GM13976 (cell line): Measurements from ENCODE around the gene DNAH8.

Source experiments
- DNase-seq: peaks from one replicate; pipeline ENCODE4 v3.0.0; 2012; ENCODE audit warnings: low spot score
- CTCF ChIP-seq: IDR thresholded peaks from 2 replicates; pipeline ENCODE4 v1.5.1; 2012; ENCODE audit warnings: borderline replicate concordance, mild to moderate bottlenecking; ENCODE audit not compliant: insufficient read depth; ENCODE audit errors: extremely low read depth, missing control alignments, control extremely low read depth
- in situ Hi-C: fragments of 300-500 bp; cut with MboI; formaldehyde crosslinking; loops from one replicate; pipeline ENCODE4 v1.12.0; 2022; ENCODE audit warnings: low sequenced_read_pairs, mixed read lengths, inconsistent platforms; ENCODE audit not compliant: unreplicated experiment

The DNAH8 gene

GRCh38 chr6:39008737-39009136 lies 293.6 kb downstream of the DNAH8 start:
- no peak for TF ChIP-seq CTCF
- no peak for DNase-seq
- in situ Hi-C loops: no loop called here

GRCh38 chr6:39009476-39009875 lies 294.4 kb downstream of the DNAH8 start:
- no peak for TF ChIP-seq CTCF
- DNase-seq: no peak
- in situ Hi-C loops: no loop called here

GRCh38 chr6:39016839-39017546 lies 301.9 kb downstream of the DNAH8 start:
- in situ Hi-C loops: no loop called here
- DNase-seq: no peak
- no peak for TF ChIP-seq CTCF

GRCh38 chr6:39017547-39017880 lies 302.4 kb downstream of the DNAH8 start:
- in situ Hi-C loops: no loop called here
- TF ChIP-seq CTCF: no peak
- no peak for DNase-seq

- DNase-seq: no peak
- no peak for TF ChIP-seq CTCF
- in situ Hi-C loops: no loop called here
Measured at GRCh38 chr6:39018103-39018502, 303.0 kb downstream of the DNAH8 start.

GRCh38 chr6:39020136-39020535 lies 305.0 kb downstream of the DNAH8 start:
- in situ Hi-C loops: no loop called here
- DNase-seq: no peak

More at GRCh38 chr6:39020136-39020535, 305.0 kb downstream of the DNAH8 start:
- TF ChIP-seq CTCF: no peak
